ENCODE data around the gene GAS7. TPM values are rescaled to one million over a fixed set of nuclear protein-coding genes. Genes with fewer than 3 reads are reported as not detected.

Gene GAS7
- total RNA-seq, 1 experiment from 2014 or later = 4.1 TPM

DNA sequence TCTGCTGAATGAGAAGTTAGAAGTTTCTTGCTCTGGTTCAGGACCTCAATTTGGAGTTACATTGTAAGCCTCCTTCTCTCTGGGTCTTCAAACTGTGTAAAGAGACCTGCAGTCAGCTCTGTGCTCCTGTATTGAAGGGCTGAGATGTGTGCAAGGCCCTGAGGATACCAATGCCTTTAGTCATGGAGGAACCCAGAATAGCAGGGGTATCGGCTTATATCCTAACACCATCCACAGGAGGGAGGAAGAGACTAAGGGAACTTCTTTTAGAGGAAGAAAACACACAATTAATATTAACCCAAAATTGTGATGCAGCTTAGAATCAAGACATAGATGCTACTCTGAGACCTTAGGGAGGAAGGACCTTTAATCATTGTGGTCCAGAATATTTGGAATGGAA lies 336.2 kb downstream of the GAS7 start (continued):
- TF ChIP-seq EGR1 (IDR thresholded peaks at IDR 0.05; ENCODE audit: low read depth) (no peak), YY1 (IDR thresholded peaks at IDR 0.05; ENCODE audit: extremely low read depth, insufficient replicate concordance, low read depth, low read length) (no peak), ELF1 (IDR thresholded peaks at IDR 0.05; ENCODE audit: borderline replicate concordance, low read depth) (no peak)
- TF ChIP-seq, protein P1, sequence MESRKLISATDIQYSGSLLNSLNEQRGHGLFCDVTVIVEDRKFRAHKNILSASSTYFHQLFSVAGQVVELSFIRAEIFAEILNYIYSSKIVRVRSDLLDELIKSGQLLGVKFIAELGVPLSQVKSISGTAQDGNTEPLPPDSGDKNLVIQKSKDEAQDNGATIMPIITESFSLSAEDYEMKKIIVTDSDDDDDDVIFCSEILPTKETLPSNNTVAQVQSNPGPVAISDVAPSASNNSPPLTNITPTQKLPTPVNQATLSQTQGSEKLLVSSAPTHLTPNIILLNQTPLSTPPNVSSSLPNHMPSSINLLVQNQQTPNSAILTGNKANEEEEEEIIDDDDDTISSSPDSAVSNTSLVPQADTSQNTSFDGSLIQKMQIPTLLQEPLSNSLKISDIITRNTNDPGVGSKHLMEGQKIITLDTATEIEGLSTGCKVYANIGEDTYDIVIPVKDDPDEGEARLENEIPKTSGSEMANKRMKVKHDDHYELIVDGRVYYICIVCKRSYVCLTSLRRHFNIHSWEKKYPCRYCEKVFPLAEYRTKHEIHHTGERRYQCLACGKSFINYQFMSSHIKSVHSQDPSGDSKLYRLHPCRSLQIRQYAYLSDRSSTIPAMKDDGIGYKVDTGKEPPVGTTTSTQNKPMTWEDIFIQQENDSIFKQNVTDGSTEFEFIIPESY (IDR thresholded peaks at IDR 0.05; ENCODE audit: extremely low read depth, insufficient replicate concordance, low read length) = no peak

- CTCF ChIA-PET = no interaction called here
- no peaks in the 10 kb centered on the region for H4K20me1 ChIP-seq (ENCODE audit: insufficient read depth)
- H3K36me3 ChIP-seq (ENCODE audit: control insufficient read depth in 1 of 2, insufficient read depth in 2 of 2, low read length in 2 of 2) = no peaks in the 10 kb centered on the region
- no peak overlapping the region for H3K4me3 ChIP-seq (replicated peaks in 1 of 2; ENCODE audit: low read depth in 1 of 2, low read length in 2 of 2)
- POLR2A ChIA-PET = no interaction called here
- ATAC-seq (no peak), DNase-seq (ENCODE audit: low read depth, low spot score) (no peak)
- TF ChIP-seq ATF3 (IDR thresholded peaks at IDR 0.05) = no peak
- TF ChIP-seq, protein P2, sequence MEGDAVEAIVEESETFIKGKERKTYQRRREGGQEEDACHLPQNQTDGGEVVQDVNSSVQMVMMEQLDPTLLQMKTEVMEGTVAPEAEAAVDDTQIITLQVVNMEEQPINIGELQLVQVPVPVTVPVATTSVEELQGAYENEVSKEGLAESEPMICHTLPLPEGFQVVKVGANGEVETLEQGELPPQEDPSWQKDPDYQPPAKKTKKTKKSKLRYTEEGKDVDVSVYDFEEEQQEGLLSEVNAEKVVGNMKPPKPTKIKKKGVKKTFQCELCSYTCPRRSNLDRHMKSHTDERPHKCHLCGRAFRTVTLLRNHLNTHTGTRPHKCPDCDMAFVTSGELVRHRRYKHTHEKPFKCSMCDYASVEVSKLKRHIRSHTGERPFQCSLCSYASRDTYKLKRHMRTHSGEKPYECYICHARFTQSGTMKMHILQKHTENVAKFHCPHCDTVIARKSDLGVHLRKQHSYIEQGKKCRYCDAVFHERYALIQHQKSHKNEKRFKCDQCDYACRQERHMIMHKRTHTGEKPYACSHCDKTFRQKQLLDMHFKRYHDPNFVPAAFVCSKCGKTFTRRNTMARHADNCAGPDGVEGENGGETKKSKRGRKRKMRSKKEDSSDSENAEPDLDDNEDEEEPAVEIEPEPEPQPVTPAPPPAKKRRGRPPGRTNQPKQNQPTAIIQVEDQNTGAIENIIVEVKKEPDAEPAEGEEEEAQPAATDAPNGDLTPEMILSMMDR (IDR thresholded peaks at IDR 0.05 in 2 of 3, conservative IDR thresholded peaks at IDR 0.05 in 1 of 3; ENCODE audit: borderline replicate concordance in 1 of 3, insufficient read depth in 1 of 3, low read depth in 2 of 3, low read length in 2 of 3) = no peak
- no peak for TF ChIP-seq SIN3A (IDR thresholded peaks at IDR 0.05; ENCODE audit: low read depth)
- TF ChIP-seq, protein P3, sequence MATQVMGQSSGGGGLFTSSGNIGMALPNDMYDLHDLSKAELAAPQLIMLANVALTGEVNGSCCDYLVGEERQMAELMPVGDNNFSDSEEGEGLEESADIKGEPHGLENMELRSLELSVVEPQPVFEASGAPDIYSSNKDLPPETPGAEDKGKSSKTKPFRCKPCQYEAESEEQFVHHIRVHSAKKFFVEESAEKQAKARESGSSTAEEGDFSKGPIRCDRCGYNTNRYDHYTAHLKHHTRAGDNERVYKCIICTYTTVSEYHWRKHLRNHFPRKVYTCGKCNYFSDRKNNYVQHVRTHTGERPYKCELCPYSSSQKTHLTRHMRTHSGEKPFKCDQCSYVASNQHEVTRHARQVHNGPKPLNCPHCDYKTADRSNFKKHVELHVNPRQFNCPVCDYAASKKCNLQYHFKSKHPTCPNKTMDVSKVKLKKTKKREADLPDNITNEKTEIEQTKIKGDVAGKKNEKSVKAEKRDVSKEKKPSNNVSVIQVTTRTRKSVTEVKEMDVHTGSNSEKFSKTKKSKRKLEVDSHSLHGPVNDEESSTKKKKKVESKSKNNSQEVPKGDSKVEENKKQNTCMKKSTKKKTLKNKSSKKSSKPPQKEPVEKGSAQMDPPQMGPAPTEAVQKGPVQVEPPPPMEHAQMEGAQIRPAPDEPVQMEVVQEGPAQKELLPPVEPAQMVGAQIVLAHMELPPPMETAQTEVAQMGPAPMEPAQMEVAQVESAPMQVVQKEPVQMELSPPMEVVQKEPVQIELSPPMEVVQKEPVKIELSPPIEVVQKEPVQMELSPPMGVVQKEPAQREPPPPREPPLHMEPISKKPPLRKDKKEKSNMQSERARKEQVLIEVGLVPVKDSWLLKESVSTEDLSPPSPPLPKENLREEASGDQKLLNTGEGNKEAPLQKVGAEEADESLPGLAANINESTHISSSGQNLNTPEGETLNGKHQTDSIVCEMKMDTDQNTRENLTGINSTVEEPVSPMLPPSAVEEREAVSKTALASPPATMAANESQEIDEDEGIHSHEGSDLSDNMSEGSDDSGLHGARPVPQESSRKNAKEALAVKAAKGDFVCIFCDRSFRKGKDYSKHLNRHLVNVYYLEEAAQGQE (IDR thresholded peaks at IDR 0.05; ENCODE audit: low read depth) = no peak
- TF ChIP-seq, protein P4, sequence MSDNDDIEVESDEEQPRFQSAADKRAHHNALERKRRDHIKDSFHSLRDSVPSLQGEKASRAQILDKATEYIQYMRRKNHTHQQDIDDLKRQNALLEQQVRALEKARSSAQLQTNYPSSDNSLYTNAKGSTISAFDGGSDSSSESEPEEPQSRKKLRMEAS (IDR thresholded peaks at IDR 0.05) = no peak
- TF ChIP-seq JUND (IDR thresholded peaks at IDR 0.05) = no peak
- no peak for TF ChIP-seq EGR1 (IDR thresholded peaks at IDR 0.05; ENCODE audit: low read depth)
- TF ChIP-seq FOSL1 (IDR thresholded peaks at IDR 0.05; ENCODE audit: low read depth) = no peak
- H2AFZ ChIP-seq (ENCODE audit: low read depth, low read length, poor library complexity, severe bottlenecking) = no peak overlapping the region
- no peak overlapping the region for H3K9ac ChIP-seq (ENCODE audit: low read length)
- peaks cover 0 to 10% of the 10 kb centered on the region in 2 experiments; a peak in 1 of 4 replicates for H3K9me3 ChIP-seq (ENCODE audit: control insufficient read depth in 1 of 2, insufficient read depth in 1 of 2, low read depth in 1 of 2, low read length in 2 of 2)
- no peak overlapping the region for H3K4me2 ChIP-seq (ENCODE audit: low read length)
- intact Hi-C loops (cut with micrococcal nuclease) = no loop called here
- no peaks in the 10 kb centered on the region for H3K27me3 ChIP-seq (ENCODE audit: insufficient read depth, low read length)
- RAD21 ChIA-PET (ENCODE audit: low non-redundant PET in 1 of 2, low total read pairs in 2 of 2, uncharacterized antibody in 2 of 2, unreplicated experiment in 2 of 2) = no interaction called here
- no peaks in the 10 kb centered on the region for H3K9me2 ChIP-seq (ENCODE audit: insufficient read depth)
- BruUV-seq (replicated peaks) = no TSS peak
- H3K27ac ChIP-seq (ENCODE audit: low read depth, low read length) = no peak overlapping the region
- no peaks in the 10 kb centered on the region for H3K79me2 ChIP-seq (ENCODE audit: insufficient read depth, low read length)
- no peaks in the 10 kb centered on the region for H3K4me1 ChIP-seq (ENCODE audit: control insufficient read depth in 1 of 2, insufficient read depth in 2 of 2, low read length in 2 of 2)
Observed at GRCh38 chr17:9860851-9861250, 337.6 kb downstream of the GAS7 start.

Measured in HCT116 (cell line).